B cell (primary cell): ENCODE data around the gene STPG3. TPM values are rescaled to one million over a fixed set of nuclear protein-coding genes. Genes with fewer than 3 reads are reported as not detected.

Source experiments
- ATAC-seq: fragments of 200-7000 bp; cut with Tn5 transposase; one replicate; pipeline ENCODE4 v1.10.0; 2021; ENCODE audit warnings: low read depth, mild to moderate bottlenecking, moderate number of reproducible peaks, moderate library complexity
- CTCF ChIA-PET: fragments of 350-600 bp; sonication (Branson Sonifier 250); formaldehyde crosslinking; loops from one replicate; lab custom pipeline; 2021; ENCODE audit warnings: antibody characterized with exemption, inconsistent platforms; lab: Charles Lee
- POLR2A ChIA-PET: fragments of 350-600 bp; sonication (Branson Sonifier 250); formaldehyde crosslinking; loops from one replicate; lab custom pipeline; 2021; ENCODE audit warnings: antibody characterized with exemption; lab: Charles Lee
- DNase-seq: peaks from one replicate; pipeline ENCODE4 v3.0.0; 2013
- H2AFZ ChIP-seq: 2 replicates; pipeline ENCODE4 v1.6.1; 2012; ENCODE audit warnings: mild to moderate bottlenecking, low read depth, low read length; ENCODE audit not compliant: insufficient read depth, poor library complexity, severe bottlenecking
- H3K27ac ChIP-seq, 2 donors: 1 replicate in 1 of 2; 2 replicates in 1 of 2; pipeline ENCODE4 v1.5.1; 2012 to 2013; ENCODE audit warnings: low read length in 2 of 2, mild to moderate bottlenecking in 2 of 2, moderate library complexity in 1 of 2
- H3K27me3 ChIP-seq, 4 experiments: fragments of 200-600 bp in 1 of 4; sonication (generic) in 1 of 4; replicated peaks in 1 of 4; 1 replicate in 2 of 4; 2 replicates in 2 of 4; pipeline versions ENCODE4 v1.6.1 to v1.7.0; 2013 to 2016; ENCODE audit warnings: low read length in 3 of 4, mild to moderate bottlenecking in 2 of 4, mixed read lengths in 1 of 4, moderate library complexity in 1 of 4; ENCODE audit not compliant: insufficient read depth in 4 of 4, control insufficient read depth in 3 of 4; ENCODE audit errors: control extremely low read depth in 1 of 4
- H3K36me3 ChIP-seq, 2 experiments: replicated peaks in 1 of 2; 1 replicate in 1 of 2; 2 replicates in 1 of 2; pipeline versions ENCODE4 v1.6.1 to v1.7.1; 2013; ENCODE audit warnings: low read length in 1 of 2; ENCODE audit not compliant: insufficient read depth in 2 of 2, control insufficient read depth in 1 of 2; ENCODE audit errors: control extremely low read depth in 1 of 2, extremely low read depth in 1 of 2
- H3K4me1 ChIP-seq, 2 donors: fragments of 200-600 bp in 1 of 2; sonication (generic) in 1 of 2; 1 replicate in 1 of 2; 2 replicates in 1 of 2; pipeline versions ENCODE4 v1.5.1 to v1.6.1; 2013 to 2017; ENCODE audit warnings: low read length in 2 of 2; ENCODE audit not compliant: control insufficient read depth in 2 of 2, insufficient read depth in 2 of 2
- H3K4me2 ChIP-seq: replicated peaks from 2 replicates; pipeline ENCODE3; 2012; ENCODE audit warnings: mild to moderate bottlenecking, low read depth, low read length; ENCODE audit not compliant: poor library complexity, severe bottlenecking
- H3K4me3 ChIP-seq, 5 experiments: fragments of 200-600 bp in 1 of 5; sonication (generic) in 1 of 5; 1 replicate in 3 of 5; 2 replicates in 2 of 5; pipeline versions ENCODE4 v1.5.1 to v1.7.0; 2011 to 2016; ENCODE audit warnings: low read length in 4 of 5, mild to moderate bottlenecking in 4 of 5, low read depth in 2 of 5, control low read depth in 1 of 5, moderate library complexity in 1 of 5; ENCODE audit not compliant: insufficient read depth in 1 of 5; ENCODE audit errors: control extremely low read depth in 1 of 5, extremely low read depth in 1 of 5
- H3K79me2 ChIP-seq: fragments of 200-600 bp; sonication (generic); one replicate; pipeline ENCODE4 v1.6.0; 2016; ENCODE audit warnings: low read length; ENCODE audit not compliant: control insufficient read depth, insufficient read depth
- H3K9ac ChIP-seq: fragments of 200-600 bp; sonication (generic); 2 replicates; pipeline ENCODE4 v1.6.1; 2017; ENCODE audit warnings: mild to moderate bottlenecking, low read length, moderate library complexity
- H3K9me3 ChIP-seq, 3 donors: one replicate each; pipeline versions ENCODE4 v1.6.1 to v1.7.1; 2013; ENCODE audit warnings: low read length in 2 of 3; ENCODE audit not compliant: control insufficient read depth in 2 of 3, insufficient read depth in 1 of 3; ENCODE audit errors: control extremely low read depth in 1 of 3
- H4K20me1 ChIP-seq: 2 replicates; pipeline ENCODE4 v1.6.0; 2012; ENCODE audit warnings: mild to moderate bottlenecking, low read length; ENCODE audit not compliant: insufficient read depth, control insufficient read depth, poor library complexity, severe bottlenecking
- H3K27ac Mint-ChIP-seq: one replicate; pipeline ENCODE4 v1.8.0; 2021; ENCODE audit warnings: mixed read lengths
- H3K27me3 Mint-ChIP-seq: one replicate; pipeline ENCODE4 v1.8.0; 2021; ENCODE audit warnings: mixed read lengths
- H3K4me1 Mint-ChIP-seq: one replicate; pipeline ENCODE4 v1.8.0; 2021; ENCODE audit warnings: mixed read lengths
- H3K4me3 Mint-ChIP-seq: one replicate; pipeline ENCODE4 v1.8.0; 2021; ENCODE audit warnings: mixed read lengths
- H3K9me3 Mint-ChIP-seq: one replicate; pipeline ENCODE4 v1.8.0; 2022; ENCODE audit warnings: mixed read lengths; ENCODE audit not compliant: insufficient read depth
- CTCF ChIP-seq: fragments of 200-600 bp; IDR thresholded peaks from one replicate; pipeline ENCODE4 v1.8.0; 2022; ENCODE audit warnings: antibody characterized with exemption, mild to moderate bottlenecking
- EZH2 ChIP-seq: IDR thresholded peaks from 2 replicates; pipeline ENCODE4 v1.6.1; 2012; ENCODE audit warnings: borderline replicate concordance, low read depth, mild to moderate bottlenecking, moderate library complexity, low read length; ENCODE audit not compliant: insufficient read depth, poor library complexity, severe bottlenecking
- WGBS: methylation state at CpG from one replicate; pipeline ENCODE4 v1.1.5; 2013; ENCODE audit warnings: missing lambda C conversion rate; ENCODE audit not compliant: insufficient coverage; 5-methylcytosine and 5-hydroxymethylcytosine counted together
- intact Hi-C: fragments of 100-400 bp; cut with micrococcal nuclease; formaldehyde crosslinking; loops from one replicate; pipeline ENCODE4 v1.10.0; 2022
- polyA plus RNA-seq: library from polyadenylated mRNA; depleted of rRNA; stranded (reverse); fragments of >200 nt; gene quantifications from 2 replicates; pipeline ENCODE4 v1.2.3, GENCODE V29; 2012
- total RNA-seq, 2 donors: library from RNA; stranded (reverse); fragments of 120-200 nt in 1 of 2; gene quantifications; 1 replicate in 1 of 2; 2 replicates in 1 of 2; pipeline versions ENCODE4 v1.2.3 to v1.2.4, GENCODE V29; 2013 to 2022

STPG3 gene
- total and polyA plus RNA-seq, 2 donors (not counting 1 experiment from before 2014, with no cell fraction given), result not detected

- Histone ChIP-seq H3K27me3 (peaks cover 0 to 2% (median 0%) of the 10 kb centered on the region in 4 experiments), H3K4me1 (peaks cover 37 to 62% of the 10 kb centered on the region in 2 donors), H3K9me3 (peaks cover 0 to 3% (median 0%) of the 10 kb centered on the region in 3 donors), H3K27ac (peak overlapping the region in 1 of 2 donors; percentile 33), H3K79me2 (peaks cover 29% of the 10 kb centered on the region), H4K20me1 (peaks cover 22% of the 10 kb centered on the region), H3K36me3 (no peaks in the 10 kb centered on the region), H3K9ac (peak overlapping the region; percentile 26), H3K4me2 (peak overlapping the region; percentile 72), H2AFZ (peak overlapping the region; percentile 41), H3K4me3 (peak overlapping the region in 2 of 5 experiments; percentile 15 to 19)
- DNase-seq, result peak; percentile 95
- ChIA-PET CTCF (interaction anchor here (0.6 to 8.9 kb wide), 42 partner anchors 11 to 448 kb away, joined by 3 to 76 read pairs (median 4); partner anchors contain the start of genes ANAPC2, CYSRT1, MAN1B1 and NELFB), POLR2A (interaction anchor here (0.5 to 1.6 kb wide), 8 partner anchors 12 to 834 kb away, joined by 3 to 8 read pairs (median 4); partner anchors contain the start of genes ANAPC2, MAN1B1 and SSNA1)
- intact Hi-C loops, result loop anchor here (1.0 to 2.0 kb wide), 6 partner anchors 13 to 209 kb away; partner anchors contain the start of genes ANAPC2, NPDC1, SSNA1 and TPRN
- H3K27me3 Mint-ChIP-seq, result no peaks in the 10 kb centered on the region
- peaks cover 38% of the 10 kb centered on the region for H3K4me1 Mint-ChIP-seq
- H3K27ac Mint-ChIP-seq, result no peak overlapping the region
- H3K9me3 Mint-ChIP-seq, result no peaks in the 10 kb centered on the region
- peak overlapping the region; percentile 53 for H3K4me3 Mint-ChIP-seq
- peak; percentile 98 for TF ChIP-seq CTCF
- no peak for TF ChIP-seq EZH2
- ATAC-seq, result peak; percentile 29
- WGBS, result 6% methylated on average over 30 of the region's 31 CpGs
Measured at GRCh38 chr9:137236238-137236935, 14.7 kb upstream of the STPG3 start.
